ENCODE measurements around the gene ESYT3.
"Not testable (repeated sequence)": the region's sequence is repeated elsewhere in the genome, so short reads cannot be mapped to it uniquely, and the experiment has no call there.

ESYT3 gene

DNA sequence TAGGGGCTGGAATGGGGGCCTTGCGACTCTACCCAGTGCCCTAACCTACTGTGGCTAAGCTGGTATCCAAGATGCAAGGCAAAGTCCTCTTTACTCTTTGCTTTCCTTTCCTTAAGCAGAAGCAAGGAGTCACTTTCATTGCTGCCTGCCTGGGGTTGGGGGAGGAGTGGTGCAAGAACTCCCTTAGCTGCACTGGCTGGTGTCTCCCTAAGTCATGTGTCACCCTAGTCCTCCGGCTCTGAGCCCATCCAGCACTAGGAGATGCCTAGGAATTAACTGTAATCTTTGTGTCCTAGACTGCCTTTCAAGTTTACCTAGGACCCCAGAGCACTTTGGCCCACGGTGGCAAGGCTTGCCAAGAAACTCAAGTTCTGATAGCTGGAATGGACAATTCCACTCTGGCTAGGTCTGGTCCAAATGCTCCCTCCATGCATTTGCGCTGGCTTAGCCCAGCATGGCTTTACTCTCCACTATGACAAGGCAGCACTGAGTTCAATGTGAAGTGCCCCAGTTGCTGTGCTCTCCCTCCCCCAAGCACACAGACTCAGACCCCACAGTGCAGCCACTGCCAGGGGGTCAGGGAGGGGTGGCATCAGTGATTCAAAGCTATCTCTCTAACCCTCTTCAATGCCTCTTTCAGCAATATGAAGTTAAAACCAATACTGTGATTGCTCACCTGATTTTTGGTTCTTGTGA, 58.7 kb downstream of the ESYT3 start:
- no peak for DNase-seq (ENCODE audit: low read depth, low spot score)

- DNase-seq (ENCODE audit: low read depth, low spot score): no peak
These were observed 59.6 kb downstream of the ESYT3 start for GRCh38 chr3:138493804-138494606.

GRCh38 chr3:138494607-138494929, 60.2 kb downstream of the ESYT3 start:
- DNase-seq (ENCODE audit: low read depth, low spot score): no peak

GRCh38 chr3:138495638-138496037, 61.2 kb downstream of the ESYT3 start:
- not testable (repeated sequence) for DNase-seq (ENCODE audit: low read depth, low spot score)

DNA sequence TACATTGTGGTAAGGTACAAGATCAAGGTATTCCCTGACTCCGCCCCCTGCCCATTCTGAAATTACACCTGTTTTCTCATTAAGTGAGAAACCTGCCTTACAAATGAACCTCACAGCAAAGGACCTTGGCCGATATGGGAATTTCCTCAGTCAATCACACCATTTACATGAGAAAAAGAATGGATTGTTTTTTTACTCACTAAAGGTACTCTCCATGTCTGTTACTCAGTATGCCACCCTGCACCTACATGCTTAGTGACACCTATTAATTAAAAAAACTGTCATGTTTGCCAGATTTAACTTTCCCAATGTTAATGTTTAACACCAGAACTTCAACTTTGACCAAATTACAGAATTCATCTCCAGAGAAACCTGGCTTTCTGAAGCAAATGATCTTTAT, 62.0 kb downstream of the ESYT3 start:
- no peak for DNase-seq (ENCODE audit: low read depth, low spot score)

- DNase-seq (ENCODE audit: low read depth, low spot score): no peak
These were observed 62.6 kb downstream of the ESYT3 start for GRCh38 chr3:138497021-138497420.

GRCh38 chr3:138497851-138498250, 63.4 kb downstream of the ESYT3 start:
- no peak for DNase-seq (ENCODE audit: low read depth, low spot score)

DNA sequence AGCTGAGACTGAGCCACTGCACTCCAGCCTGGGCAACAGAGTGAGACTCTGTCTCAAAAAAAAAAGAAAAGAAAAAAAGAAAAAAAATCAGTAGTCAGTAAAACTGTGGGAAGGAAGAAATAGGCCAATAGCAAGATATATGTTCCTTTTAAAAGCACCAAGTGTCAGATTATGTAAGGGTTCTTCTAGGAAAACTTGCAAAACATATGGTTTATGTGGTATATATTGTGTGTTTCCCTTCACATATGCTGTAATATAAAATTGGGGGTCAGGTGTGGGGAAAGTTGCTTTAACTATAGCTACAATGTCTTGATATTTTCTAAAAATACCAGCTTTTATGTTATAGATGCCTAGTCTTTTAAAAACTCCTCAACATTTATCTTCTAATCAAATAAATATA, 64.6 kb downstream of the ESYT3 start:
- no peak for DNase-seq (ENCODE audit: low read depth, low spot score)

DNA sequence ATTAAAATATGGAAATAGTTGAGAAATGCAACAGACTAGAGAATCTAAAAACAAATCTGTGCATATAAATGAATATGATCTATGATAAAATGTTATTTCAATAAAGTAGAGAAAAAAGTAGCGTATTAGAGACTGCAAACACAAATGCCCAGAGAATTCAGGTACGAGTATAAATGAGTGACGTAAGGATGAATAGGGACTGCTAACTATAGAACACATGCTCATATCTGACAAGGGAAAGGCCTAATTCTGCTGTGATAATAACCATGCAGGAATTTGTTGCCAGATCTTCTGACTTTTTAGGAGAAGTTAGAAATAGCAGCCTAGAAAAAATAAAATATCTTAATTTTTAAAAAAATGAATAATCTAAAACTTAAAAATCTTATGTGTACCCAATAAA, 73.1 kb downstream of the ESYT3 start:
- no peak for DNase-seq (ENCODE audit: low read depth, low spot score)

GRCh38 chr3:138509586-138509985, 75.2 kb downstream of the ESYT3 start:
- DNase-seq (ENCODE audit: low read depth, low spot score): no peak

DNA sequence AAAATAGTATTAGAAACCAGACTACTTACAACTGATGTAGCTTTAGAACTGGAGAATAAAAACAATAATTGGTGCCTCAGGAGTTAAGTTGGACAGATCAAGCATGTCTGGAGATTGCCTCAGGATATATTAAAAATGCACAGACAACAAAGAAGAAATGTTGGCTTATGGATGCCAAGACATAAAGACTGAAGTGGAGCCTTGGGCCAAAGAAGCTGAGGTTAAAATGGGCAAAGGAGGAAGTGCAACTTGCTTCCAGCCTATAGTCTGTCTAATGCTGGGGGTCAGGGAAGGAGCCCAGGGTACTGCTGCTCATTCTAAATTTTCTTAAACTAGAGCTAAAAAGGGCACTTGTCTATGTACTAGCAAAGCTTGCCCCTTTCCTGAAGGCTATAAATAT, 77.5 kb downstream of the ESYT3 start:
- DNase-seq (ENCODE audit: low read depth, low spot score): no peak

DNA sequence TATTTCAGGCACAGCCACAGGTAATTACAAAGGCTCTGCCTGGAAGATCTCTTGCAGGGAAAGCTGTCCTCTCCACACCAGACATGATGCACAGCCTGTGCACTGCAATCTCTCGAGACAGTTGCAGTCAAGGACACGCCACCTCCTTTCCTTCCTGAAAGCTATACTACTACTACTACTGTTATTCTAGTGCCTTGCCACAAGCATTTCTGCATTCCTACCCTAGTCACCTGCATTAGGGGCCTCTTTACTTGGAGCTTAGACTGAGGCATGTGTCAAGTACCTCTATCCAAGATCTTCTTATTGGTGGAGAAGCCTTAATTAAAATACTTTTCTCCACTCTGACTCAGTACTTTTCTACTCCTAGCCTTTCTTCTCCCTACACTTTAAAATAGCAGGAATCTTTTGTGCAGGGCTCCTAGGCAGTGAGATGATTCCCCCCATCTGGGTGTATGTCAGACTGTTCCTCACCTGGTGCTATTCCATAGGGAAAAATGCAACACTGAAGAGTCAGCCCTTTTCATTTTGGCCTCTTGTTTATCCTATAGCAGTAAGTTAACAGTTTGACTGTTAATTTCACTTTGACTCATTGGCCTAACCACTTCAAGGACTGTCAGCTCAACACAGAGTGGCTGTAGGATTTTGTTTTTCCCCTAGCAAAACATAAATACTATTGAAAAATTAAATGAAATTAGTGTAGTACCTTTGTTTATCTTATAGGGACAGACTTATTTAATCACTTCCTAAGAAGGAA, 78.9 kb downstream of the ESYT3 start:
- no peak for DNase-seq (ENCODE audit: low read depth, low spot score)

GRCh38 chr3:138521445-138521844, 87.0 kb downstream of the ESYT3 start:
- DNase-seq (ENCODE audit: low read depth, low spot score): not testable (repeated sequence)
